ENCODE results near the gene SYTL2. TPM values are rescaled to one million over a fixed set of nuclear protein-coding genes. Genes with fewer than 3 reads are reported as not detected.

The SYTL2 gene
- total RNA-seq, 1 experiment from 2014 or later, result 2.1 TPM

DNA sequence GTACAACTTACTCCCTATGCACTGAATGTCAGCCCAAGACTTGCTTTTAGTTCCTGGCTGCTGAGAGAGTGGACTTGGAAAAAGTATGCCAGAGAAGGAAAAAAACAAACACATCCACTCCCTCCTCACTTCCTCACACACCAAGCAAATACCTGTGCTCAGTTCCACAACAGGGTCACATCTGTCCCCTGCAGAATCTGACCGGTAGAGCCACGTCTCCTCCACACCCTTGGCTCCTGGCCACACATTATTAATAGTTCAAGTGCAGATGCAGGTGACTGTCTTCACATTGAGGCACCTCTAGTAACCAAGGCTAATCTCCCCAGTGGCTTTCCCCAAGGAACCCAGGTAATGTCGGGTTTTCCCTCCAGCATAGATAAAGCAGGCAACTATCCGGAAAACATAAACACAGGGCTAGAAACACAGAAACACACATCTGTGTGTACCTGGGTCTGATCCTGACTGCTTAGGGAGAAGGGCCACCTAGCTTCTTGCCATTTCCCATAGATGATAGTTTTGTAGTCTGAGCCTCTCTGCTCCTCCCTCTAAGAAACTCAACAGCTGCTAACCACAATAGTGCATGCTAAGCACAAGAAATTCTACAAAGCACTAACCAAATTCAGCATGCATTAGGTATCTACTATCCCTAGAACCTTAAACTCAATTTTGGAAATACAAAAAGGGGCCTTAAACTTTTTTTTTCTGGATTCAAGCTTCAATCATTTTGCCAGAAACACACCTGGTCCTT lies 10.2 kb downstream of the SYTL2 start:
- POLR2A ChIA-PET, result no interaction called here
- no TSS peak for BruUV-seq (replicated peaks)
- Mint-ChIP-seq H3K9me3 (ENCODE audit: unreplicated experiment) (no peaks in the 10 kb centered on the region), H3K4me1 (ENCODE audit: insufficient read depth, unreplicated experiment) (no peaks in the 10 kb centered on the region), H3K4me3 (ENCODE audit: unreplicated experiment) (no peak overlapping the region), H3K36me3 (ENCODE audit: insufficient read depth, unreplicated experiment) (no peaks in the 10 kb centered on the region), H3K27me3 (ENCODE audit: insufficient read depth, unreplicated experiment) (no peaks in the 10 kb centered on the region), H3K27ac (ENCODE audit: low read depth, unreplicated experiment) (no peak overlapping the region)
- intact Hi-C loops (cut with micrococcal nuclease), result no loop called here
- no peak for DNase-seq (ENCODE audit: unreplicated experiment)
- CTCF ChIA-PET, result interaction anchor here (1.0 kb wide), 1 partner anchor 25 kb away, joined by 4 read pairs; no protein-coding TSS in a partner anchor
- no peak for TF ChIP-seq CTCF (IDR thresholded peaks at IDR 0.05; ENCODE audit: unreplicated experiment)

GRCh38 chr11:85799142-85799541 lies 11.8 kb downstream of the SYTL2 start:
- TF ChIP-seq CTCF (IDR thresholded peaks at IDR 0.05; ENCODE audit: unreplicated experiment), result no peak
- DNase-seq (ENCODE audit: unreplicated experiment), result no peak
- Mint-ChIP-seq H3K36me3 (ENCODE audit: insufficient read depth, unreplicated experiment) (no peaks in the 10 kb centered on the region), H3K4me1 (ENCODE audit: insufficient read depth, unreplicated experiment) (no peaks in the 10 kb centered on the region), H3K27me3 (ENCODE audit: insufficient read depth, unreplicated experiment) (no peaks in the 10 kb centered on the region), H3K27ac (ENCODE audit: low read depth, unreplicated experiment) (no peak overlapping the region), H3K4me3 (ENCODE audit: unreplicated experiment) (no peak overlapping the region), H3K9me3 (ENCODE audit: unreplicated experiment) (no peaks in the 10 kb centered on the region)
- intact Hi-C loops (cut with micrococcal nuclease), result no loop called here
- POLR2A ChIA-PET, result no interaction called here
- BruUV-seq (replicated peaks), result no TSS peak
- CTCF ChIA-PET, result interaction anchor here (0.7 kb wide), 1 partner anchor 27 kb away, joined by 3 read pairs; no protein-coding TSS in a partner anchor

DNA sequence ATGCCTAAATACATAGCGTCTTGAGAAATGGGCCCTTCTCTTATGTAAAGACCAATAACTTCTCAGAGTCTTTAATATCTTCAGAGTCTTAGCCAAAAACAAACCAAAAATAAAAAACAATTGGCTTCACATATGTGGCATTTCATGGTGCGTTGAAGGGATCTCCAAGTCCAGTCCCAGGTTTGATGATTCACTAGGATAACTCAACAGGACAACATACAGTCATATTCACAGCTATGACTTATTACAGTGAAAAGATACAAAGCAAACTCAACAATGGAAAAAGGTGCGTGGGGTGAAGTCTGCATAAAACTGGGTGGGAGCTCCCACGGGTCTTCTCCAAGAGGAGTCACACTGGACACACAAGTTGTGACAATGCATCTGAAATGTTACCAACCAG lies 12.6 kb downstream of the SYTL2 start:
- no peak for DNase-seq (ENCODE audit: unreplicated experiment)
- ChIA-PET CTCF (interaction anchor here (0.7 kb wide), 1 partner anchor 28 kb away, joined by 3 read pairs; no protein-coding TSS in a partner anchor), POLR2A (interaction anchor here (1.2 kb wide), 1 partner anchor 112 kb away, joined by 4 read pairs; no protein-coding TSS in a partner anchor)
- H3K4me1 Mint-ChIP-seq (ENCODE audit: insufficient read depth, unreplicated experiment), result no peaks in the 10 kb centered on the region
- no peak for TF ChIP-seq CTCF (IDR thresholded peaks at IDR 0.05; ENCODE audit: unreplicated experiment)
- intact Hi-C loops (cut with micrococcal nuclease), result no loop called here
- no peaks in the 10 kb centered on the region for H3K27me3 Mint-ChIP-seq (ENCODE audit: insufficient read depth, unreplicated experiment)
- H3K27ac Mint-ChIP-seq (ENCODE audit: low read depth, unreplicated experiment), result no peak overlapping the region
- H3K9me3 Mint-ChIP-seq (ENCODE audit: unreplicated experiment), result no peaks in the 10 kb centered on the region
- no TSS peak for BruUV-seq (replicated peaks)
- H3K4me3 Mint-ChIP-seq (ENCODE audit: unreplicated experiment), result no peak overlapping the region
- no peaks in the 10 kb centered on the region for H3K36me3 Mint-ChIP-seq (ENCODE audit: insufficient read depth, unreplicated experiment)

- CTCF ChIA-PET, result interaction anchor here (0.6 to 1.9 kb wide), 5 partner anchors 15 to 149 kb away, joined by 3 to 4 read pairs (median 3); no protein-coding TSS in a partner anchor
- H3K9me3 Mint-ChIP-seq (ENCODE audit: unreplicated experiment), result no peaks in the 10 kb centered on the region
- H3K36me3 Mint-ChIP-seq (ENCODE audit: insufficient read depth, unreplicated experiment), result no peaks in the 10 kb centered on the region
- DNase-seq (ENCODE audit: unreplicated experiment), result no peak
- intact Hi-C loops (cut with micrococcal nuclease), result no loop called here
- no peaks in the 10 kb centered on the region for H3K4me1 Mint-ChIP-seq (ENCODE audit: insufficient read depth, unreplicated experiment)
- H3K27me3 Mint-ChIP-seq (ENCODE audit: insufficient read depth, unreplicated experiment), result no peaks in the 10 kb centered on the region
- BruUV-seq (replicated peaks), result no TSS peak
- no peak overlapping the region for H3K4me3 Mint-ChIP-seq (ENCODE audit: unreplicated experiment)
- POLR2A ChIA-PET, result interaction anchor here (1.1 to 1.2 kb wide), 2 partner anchors 9 to 12 kb away, joined by 3 read pairs; no protein-coding TSS in a partner anchor
- no peak for TF ChIP-seq CTCF (IDR thresholded peaks at IDR 0.05; ENCODE audit: unreplicated experiment)
- no peak overlapping the region for H3K27ac Mint-ChIP-seq (ENCODE audit: low read depth, unreplicated experiment)
Observed at GRCh38 chr11:85795712-85796487, 15.0 kb downstream of the SYTL2 start.
